RPMI7951 (cell line): Measurements from ENCODE around the gene ZNF578. TPM values are rescaled to one million over a fixed set of nuclear protein-coding genes. Genes with fewer than 3 reads are reported as not detected.
A peak's percentile ranks its signal among the peaks of the same experiment; 100 is the strongest.
"Not testable (repeated sequence)": the region's sequence is repeated elsewhere in the genome, so short reads cannot be mapped to it uniquely, and the experiment has no call there.

ENCODE experiments used
- DNase-seq: peaks from one replicate; pipeline ENCODE4 v3.0.0-alpha.2; 2012; ENCODE audit warnings: low read depth
- total RNA-seq: library from RNA; depleted of rRNA; stranded (reverse); fragments of >200 nt; shearing (Covaris generic); gene quantifications from 2 replicates; pipeline ENCODE4 v1.2.3, GENCODE V29; 2014; rRNA removed

ZNF578 gene
- 0.78 and 1.6 TPM in 2 replicates for total RNA-seq

GRCh38 chr19:52453324-52454094 lies at the start of gene ZNF578:
Gene ZNF578 (plus strand): TSS chr19:52453553. CDS start chr19:52501846, 48,293 bp downstream.
- DNase-seq: peak; percentile 93

- DNase-seq: no peak
These were observed 43.1 kb upstream of the ZNF578 start for GRCh38 chr19:52410276-52410675.

- no peak for DNase-seq
These were observed 37.6 kb upstream of the ZNF578 start for GRCh38 chr19:52415711-52416110.

GRCh38 chr19:52428937-52429336 lies 24.4 kb upstream of the ZNF578 start, which contains the start of gene ZNF534:
Gene ZNF534 (plus strand): TSS chr19:52429148. CDS start chr19:52431475, 2,327 bp downstream.
- no peak for DNase-seq

- no peak for DNase-seq
These were observed 11.2 kb upstream of the ZNF578 start for GRCh38 chr19:52442179-52442578.

- no peak for DNase-seq
These were observed 8.8 kb upstream of the ZNF578 start for GRCh38 chr19:52444506-52444905.

GRCh38 chr19:52451241-52451640 lies 2.1 kb upstream of the ZNF578 start:
- no peak for DNase-seq

GRCh38 chr19:52464798-52465470 lies 11.6 kb downstream of the ZNF578 start:
- peak; percentile 33 for DNase-seq

- no peak for DNase-seq
These were observed 20.4 kb downstream of the ZNF578 start for GRCh38 chr19:52473655-52474350.

GRCh38 chr19:52474351-52475127 lies 21.2 kb downstream of the ZNF578 start:
- DNase-seq: no peak

- not testable (repeated sequence) for DNase-seq
These were observed 30.9 kb downstream of the ZNF578 start for GRCh38 chr19:52484111-52484743.

- not testable (repeated sequence) for DNase-seq
These were observed 31.7 kb downstream of the ZNF578 start for GRCh38 chr19:52485064-52485463.

- DNase-seq: not testable (repeated sequence)
These were observed 32.3 kb downstream of the ZNF578 start for GRCh38 chr19:52485561-52486240.

- no peak for DNase-seq
These were observed 39.0 kb downstream of the ZNF578 start for GRCh38 chr19:52492201-52492993.

GRCh38 chr19:52492994-52493470 lies 39.7 kb downstream of the ZNF578 start:
- DNase-seq: no peak

- peak; percentile 85 for DNase-seq
These were observed 41.2 kb downstream of the ZNF578 start for GRCh38 chr19:52494518-52494917.

- peak; percentile 31 for DNase-seq
These were observed 45.2 kb downstream of the ZNF578 start for GRCh38 chr19:52498571-52498970.

- DNase-seq: not testable (repeated sequence)
These were observed 47.1 kb downstream of the ZNF578 start for GRCh38 chr19:52500474-52500873.

GRCh38 chr19:52500991-52501390 lies 47.6 kb downstream of the ZNF578 start:
- DNase-seq: not testable (repeated sequence)
